Mucosa of stomach (tissue), 1 donor: ENCODE measurements around the gene NEK8.

Experiments
- H3K27me3 ChIP-seq: one replicate; pipeline ENCODE4 v1.7.0; 2013; ENCODE audit warnings: mild to moderate bottlenecking, low read length; ENCODE audit not compliant: control insufficient read depth, insufficient read depth
- H3K36me3 ChIP-seq: one replicate; pipeline ENCODE4 v1.7.0; 2013; ENCODE audit warnings: low read length; ENCODE audit not compliant: control insufficient read depth, insufficient read depth
- H3K4me1 ChIP-seq: one replicate; pipeline ENCODE4 v1.7.0; 2013; ENCODE audit warnings: mild to moderate bottlenecking, low read length; ENCODE audit not compliant: control insufficient read depth, insufficient read depth
- H3K4me3 ChIP-seq: one replicate; pipeline ENCODE4 v1.7.0; 2013; ENCODE audit warnings: low read length
- H3K9ac ChIP-seq: one replicate; pipeline ENCODE4 v1.7.0; 2013; ENCODE audit warnings: mild to moderate bottlenecking, low read length, moderate library complexity
- H3K9me3 ChIP-seq: one replicate; pipeline ENCODE4 v1.7.0; 2013; ENCODE audit warnings: mild to moderate bottlenecking, low read length, moderate library complexity; ENCODE audit not compliant: control insufficient read depth
- donor health status: Pancreatic carcinoma.

NEK8 gene

GRCh38 chr17:28728364-28729200, at the start of gene NEK8:
TSS of gene NEK8 (plus strand) at chr17:28728788. CDS start at chr17:28728814, 26 bp downstream.
- Histone ChIP-seq H3K4me3 (peak within 1 kb of the TSS; percentile 99), H3K9ac (peak within 1 kb of the TSS; percentile 96), H3K36me3 (no peaks in the 10 kb centered on the region), H3K4me1 (peaks cover 43% of the 10 kb centered on the region), H3K27me3 (no peaks in the 10 kb centered on the region), H3K9me3 (no peaks in the 10 kb centered on the region)

GRCh38 chr17:28682655-28683054, 45.9 kb upstream of the NEK8 start:
- Histone ChIP-seq H3K9me3 (no peaks in the 10 kb centered on the region), H3K9ac (no peak overlapping the region), H3K4me1 (no peaks in the 10 kb centered on the region), H3K36me3 (peaks cover 41% of the 10 kb centered on the region), H3K27me3 (no peaks in the 10 kb centered on the region), H3K4me3 (no peak overlapping the region)

GRCh38 chr17:28684963-28685362, 43.6 kb upstream of the NEK8 start:
- Histone ChIP-seq H3K9me3 (no peaks in the 10 kb centered on the region), H3K36me3 (peaks cover 36% of the 10 kb centered on the region), H3K4me3 (no peak overlapping the region), H3K27me3 (no peaks in the 10 kb centered on the region), H3K4me1 (no peaks in the 10 kb centered on the region), H3K9ac (no peak overlapping the region)

GRCh38 chr17:28685366-28685765, 43.2 kb upstream of the NEK8 start:
- Histone ChIP-seq H3K4me3 (no peak overlapping the region), H3K9ac (no peak overlapping the region), H3K36me3 (peaks cover 36% of the 10 kb centered on the region), H3K27me3 (no peaks in the 10 kb centered on the region), H3K9me3 (no peaks in the 10 kb centered on the region), H3K4me1 (no peaks in the 10 kb centered on the region)

GRCh38 chr17:28686296-28686695, 42.3 kb upstream of the NEK8 start:
- Histone ChIP-seq H3K27me3 (no peaks in the 10 kb centered on the region), H3K4me3 (no peak overlapping the region), H3K4me1 (no peaks in the 10 kb centered on the region), H3K9me3 (no peaks in the 10 kb centered on the region), H3K9ac (no peak overlapping the region), H3K36me3 (peaks cover 36% of the 10 kb centered on the region)

- no peaks in the 10 kb centered on the region for H3K27me3 ChIP-seq
- H3K4me1 ChIP-seq = no peaks in the 10 kb centered on the region
- H3K9ac ChIP-seq = no peak overlapping the region
- H3K9me3 ChIP-seq = no peaks in the 10 kb centered on the region
- H3K4me3 ChIP-seq = no peak overlapping the region
- H3K36me3 ChIP-seq = peaks cover 23% of the 10 kb centered on the region
Observed at GRCh38 chr17:28688481-28688880, 40.1 kb upstream of the NEK8 start.

GRCh38 chr17:28689011-28689410, 39.6 kb upstream of the NEK8 start:
- no peaks in the 10 kb centered on the region for H3K27me3 ChIP-seq
- no peaks in the 10 kb centered on the region for H3K9me3 ChIP-seq
- no peaks in the 10 kb centered on the region for H3K4me1 ChIP-seq
- H3K36me3 ChIP-seq = peaks cover 22% of the 10 kb centered on the region
- no peak overlapping the region for H3K4me3 ChIP-seq
- H3K9ac ChIP-seq = no peak overlapping the region

- Histone ChIP-seq H3K27me3 (no peaks in the 10 kb centered on the region), H3K36me3 (peaks cover 29% of the 10 kb centered on the region), H3K9me3 (no peaks in the 10 kb centered on the region), H3K4me3 (no peak overlapping the region), H3K4me1 (peaks cover 26% of the 10 kb centered on the region), H3K9ac (no peak overlapping the region)
Observed at GRCh38 chr17:28693869-28694268, 34.7 kb upstream of the NEK8 start.

GRCh38 chr17:28698253-28698941, 30.2 kb upstream of the NEK8 start:
- Histone ChIP-seq H3K27me3 (no peaks in the 10 kb centered on the region), H3K9me3 (no peaks in the 10 kb centered on the region), H3K36me3 (peaks cover 60% of the 10 kb centered on the region), H3K9ac (peak overlapping the region; percentile 11), H3K4me3 (no peak overlapping the region), H3K4me1 (peaks cover 42% of the 10 kb centered on the region)

- H3K36me3 ChIP-seq = peaks cover 59% of the 10 kb centered on the region
- no peaks in the 10 kb centered on the region for H3K9me3 ChIP-seq
- H3K27me3 ChIP-seq = no peaks in the 10 kb centered on the region
- peaks cover 42% of the 10 kb centered on the region for H3K4me1 ChIP-seq
- H3K4me3 ChIP-seq = no peak overlapping the region
- no peak overlapping the region for H3K9ac ChIP-seq
Observed at GRCh38 chr17:28700278-28700677, 28.3 kb upstream of the NEK8 start.

GRCh38 chr17:28700830-28701492, 27.6 kb upstream of the NEK8 start:
- no peaks in the 10 kb centered on the region for H3K27me3 ChIP-seq
- no peak overlapping the region for H3K4me3 ChIP-seq
- H3K36me3 ChIP-seq = peaks cover 52% of the 10 kb centered on the region
- no peaks in the 10 kb centered on the region for H3K9me3 ChIP-seq
- no peak overlapping the region for H3K9ac ChIP-seq
- peaks cover 42% of the 10 kb centered on the region for H3K4me1 ChIP-seq
